H1 (cell line): ENCODE measurements around the gene TMEM144.

ENCODE experiments used
- CEBPB ChIP-seq: IDR thresholded peaks from 2 replicates; pipeline ENCODE4 v1.6.1; 2012; ENCODE audit warnings: low read depth, low read length
- KDM1A ChIP-seq: fragments of 200-600, 300-600 bp; sonication (generic); IDR thresholded peaks from 2 replicates; pipeline ENCODE4 v1.7.1; 2016; ENCODE audit warnings: mild to moderate bottlenecking, low read length, borderline replicate concordance
- SRF ChIP-seq: IDR thresholded peaks from 2 replicates; pipeline ENCODE4 v1.6.1; 2011; ENCODE audit warnings: mild to moderate bottlenecking, low read depth, low read length, moderate library complexity
- TF ChIP-seq, protein P1 (sequence below), 3 experiments: IDR thresholded peaks; 1 replicate in 2 of 3; 2 replicates in 1 of 3; pipeline versions ENCODE4 v1.5.1 to v1.6.1; 2011; ENCODE audit warnings: low read length in 3 of 3, mild to moderate bottlenecking in 3 of 3, inconsistent platforms in 2 of 3, low read depth in 1 of 3, moderate library complexity in 1 of 3; ENCODE audit not compliant: insufficient read depth in 1 of 3; ENCODE audit errors: control extremely low read depth in 1 of 3

DNA sequence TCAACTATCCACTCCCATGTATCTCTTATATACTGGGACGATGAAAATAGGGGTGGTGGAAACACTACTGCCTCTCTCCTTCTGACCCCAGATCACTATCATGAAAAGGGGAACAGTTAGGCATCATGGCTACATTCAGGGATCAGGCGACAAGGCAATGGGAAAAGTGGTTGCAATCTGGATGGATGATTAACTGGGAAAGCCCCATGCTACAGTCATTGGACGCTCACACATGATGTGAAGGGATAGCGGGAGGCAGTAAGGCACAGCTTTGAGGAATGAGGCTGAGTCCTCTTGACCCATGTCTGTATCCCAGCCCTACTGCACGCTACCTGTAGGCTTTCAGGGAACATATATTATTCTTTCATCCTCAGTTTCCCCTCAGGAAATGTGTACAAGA is 47.7 kb upstream of the TMEM144 start:
- TF ChIP-seq, protein P1, sequence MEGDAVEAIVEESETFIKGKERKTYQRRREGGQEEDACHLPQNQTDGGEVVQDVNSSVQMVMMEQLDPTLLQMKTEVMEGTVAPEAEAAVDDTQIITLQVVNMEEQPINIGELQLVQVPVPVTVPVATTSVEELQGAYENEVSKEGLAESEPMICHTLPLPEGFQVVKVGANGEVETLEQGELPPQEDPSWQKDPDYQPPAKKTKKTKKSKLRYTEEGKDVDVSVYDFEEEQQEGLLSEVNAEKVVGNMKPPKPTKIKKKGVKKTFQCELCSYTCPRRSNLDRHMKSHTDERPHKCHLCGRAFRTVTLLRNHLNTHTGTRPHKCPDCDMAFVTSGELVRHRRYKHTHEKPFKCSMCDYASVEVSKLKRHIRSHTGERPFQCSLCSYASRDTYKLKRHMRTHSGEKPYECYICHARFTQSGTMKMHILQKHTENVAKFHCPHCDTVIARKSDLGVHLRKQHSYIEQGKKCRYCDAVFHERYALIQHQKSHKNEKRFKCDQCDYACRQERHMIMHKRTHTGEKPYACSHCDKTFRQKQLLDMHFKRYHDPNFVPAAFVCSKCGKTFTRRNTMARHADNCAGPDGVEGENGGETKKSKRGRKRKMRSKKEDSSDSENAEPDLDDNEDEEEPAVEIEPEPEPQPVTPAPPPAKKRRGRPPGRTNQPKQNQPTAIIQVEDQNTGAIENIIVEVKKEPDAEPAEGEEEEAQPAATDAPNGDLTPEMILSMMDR (IDR thresholded peaks at IDR 0.05; ENCODE audit: control extremely low read depth in 1 of 3, insufficient read depth in 1 of 3, low read depth in 1 of 3, low read length in 3 of 3) = no peak
- TF ChIP-seq KDM1A (no peak), CEBPB (no peak), SRF (no peak)
